GM18907 (cell line): ENCODE measurements around the gene ABCD1.
"Not testable (repeated sequence)": the region's sequence is repeated elsewhere in the genome, so short reads cannot be mapped to it uniquely, and the experiment has no call there.

Experiments used
- ATAC-seq: cut with Tn5 transposase; IDR thresholded peaks from one replicate; pipeline ENCODE4 v1.9.1; 2021; ENCODE audit warnings: mild to moderate bottlenecking, moderate library complexity; ENCODE audit not compliant: unreplicated experiment

ABCD1 gene

GRCh38 chrX:153707406-153707805 is 17.2 kb upstream of the ABCD1 start:
- no peak for ATAC-seq

DNA sequence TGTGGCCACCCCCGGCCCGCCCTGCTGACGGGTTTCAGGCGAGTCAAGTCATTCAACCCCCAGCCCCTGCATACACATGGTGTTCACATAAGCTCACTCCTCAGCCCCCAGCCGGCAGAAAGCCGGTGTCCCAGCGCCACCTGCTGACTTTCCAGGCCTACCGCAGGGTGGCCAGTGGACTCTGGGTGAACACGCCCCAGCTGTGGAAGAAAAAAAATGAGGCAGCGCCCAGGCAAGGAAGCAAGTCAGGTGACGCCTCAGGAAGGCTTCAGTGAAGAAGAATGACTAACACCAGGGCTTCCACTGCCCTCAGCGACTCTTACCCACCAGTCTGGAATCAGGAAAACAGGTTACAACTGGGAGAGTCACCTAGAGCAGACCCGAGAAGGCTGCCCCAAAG is 16.2 kb upstream of the ABCD1 start:
- no peak for ATAC-seq

DNA sequence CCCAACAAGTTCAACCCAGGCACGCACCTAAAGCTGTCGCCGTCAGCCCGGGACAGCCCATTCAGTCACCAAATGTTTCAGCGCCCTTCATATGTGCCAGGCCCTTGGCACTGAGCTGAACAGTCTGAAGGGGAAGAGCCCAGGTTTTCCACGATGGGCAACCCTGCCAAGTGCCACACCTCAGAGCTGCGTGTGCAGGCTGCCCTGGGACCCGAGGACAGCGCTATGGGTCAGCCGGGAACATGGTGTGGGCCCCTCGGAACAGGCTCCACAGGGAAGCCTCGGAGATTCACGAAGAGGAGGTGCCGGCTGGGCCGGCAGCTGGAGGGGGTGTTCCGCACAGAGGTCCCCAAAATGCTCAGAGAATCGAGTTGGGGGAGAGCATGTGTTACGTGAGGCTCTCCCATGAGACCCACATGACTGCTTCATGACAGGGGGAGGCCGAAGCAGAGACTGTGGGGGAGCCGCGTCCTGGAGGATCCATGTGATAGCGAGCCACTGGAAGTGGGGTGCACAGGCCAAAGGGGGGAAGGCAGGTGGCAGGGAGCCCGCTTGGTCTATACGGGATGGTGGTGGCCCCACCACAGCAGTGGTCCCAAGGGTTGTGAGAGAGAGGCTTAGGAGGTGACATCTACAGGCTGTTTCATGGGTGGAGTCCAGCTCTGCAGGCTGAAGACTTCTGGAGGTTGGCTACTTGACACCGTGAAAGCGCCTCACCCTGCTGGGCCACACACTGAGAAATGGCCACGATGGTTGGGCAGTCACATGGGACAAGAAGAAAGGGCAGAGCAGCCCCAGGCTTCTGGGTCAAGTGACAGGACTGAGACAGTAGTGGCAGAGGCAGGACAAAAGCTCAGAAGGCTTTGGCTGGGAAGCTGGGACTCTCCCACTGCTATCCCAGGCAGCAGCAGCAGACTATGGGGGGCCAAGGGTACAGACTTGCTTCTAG is 14.7 kb upstream of the ABCD1 start:
- no peak for ATAC-seq

DNA sequence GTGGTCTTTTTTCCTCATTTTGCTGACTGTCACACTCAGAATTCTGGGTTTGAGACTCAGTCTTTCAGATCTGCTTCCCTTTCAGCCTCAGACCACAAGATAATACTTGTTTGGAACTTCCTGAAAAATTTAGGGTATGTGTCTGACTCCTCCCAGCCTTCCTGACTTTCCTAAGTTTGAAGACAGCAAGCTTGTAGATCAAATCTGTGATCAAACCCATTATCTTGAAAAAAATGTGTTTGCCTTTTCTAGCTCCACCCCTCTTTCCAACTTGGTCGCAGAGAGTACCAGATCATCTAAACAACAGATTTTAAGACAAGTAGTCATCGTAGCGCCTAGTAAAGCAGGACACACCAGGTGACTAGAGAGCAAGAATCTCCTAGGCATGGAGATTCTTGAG is 10.4 kb upstream of the ABCD1 start:
- no peak for ATAC-seq

DNA sequence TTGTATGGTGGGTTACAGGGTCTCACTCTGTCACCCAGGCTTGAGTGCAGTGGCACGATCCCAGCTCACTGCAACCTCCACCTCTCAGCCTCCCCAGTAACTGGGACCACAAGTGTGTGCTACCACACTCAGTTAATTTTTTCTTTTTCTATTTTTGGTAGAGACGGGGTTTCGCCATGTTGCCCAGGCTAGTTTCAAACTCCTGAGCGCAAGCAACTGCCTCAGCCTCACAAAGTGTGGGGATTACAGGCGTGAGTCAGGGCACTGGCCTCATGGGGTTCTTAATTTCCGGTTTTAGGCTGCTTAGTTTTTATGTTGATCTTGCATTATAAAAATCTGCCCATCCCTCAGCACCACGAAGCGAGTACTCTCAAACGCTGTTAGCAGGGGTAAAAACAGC is 7.2 kb upstream of the ABCD1 start:
- ATAC-seq: no peak

DNA sequence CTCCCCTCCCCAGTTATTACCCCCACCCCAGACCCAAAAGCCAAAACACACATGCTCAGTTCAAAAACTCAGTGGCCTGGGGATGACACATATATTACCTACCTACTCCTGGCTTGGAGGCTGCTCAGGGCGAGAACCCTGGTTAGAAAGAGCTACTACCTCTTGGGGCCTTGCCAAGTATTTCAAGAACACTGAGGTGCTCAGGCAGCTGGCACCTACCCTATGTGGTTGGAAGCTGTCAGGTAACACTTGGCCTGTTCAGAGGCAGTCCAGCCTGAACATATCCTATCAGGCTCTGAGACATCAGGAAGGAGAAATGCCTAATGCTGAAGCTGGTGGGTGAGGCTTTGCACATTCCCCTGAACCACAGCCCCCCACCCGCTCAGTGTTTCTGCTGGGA is 5.4 kb upstream of the ABCD1 start:
- ATAC-seq: no peak

GRCh38 chrX:153719701-153720100 is 5.0 kb upstream of the ABCD1 start:
- ATAC-seq: no peak

- no peak for ATAC-seq
These were observed 1.8 kb upstream of the ABCD1 start for GRCh38 chrX:153722704-153723350.

DNA sequence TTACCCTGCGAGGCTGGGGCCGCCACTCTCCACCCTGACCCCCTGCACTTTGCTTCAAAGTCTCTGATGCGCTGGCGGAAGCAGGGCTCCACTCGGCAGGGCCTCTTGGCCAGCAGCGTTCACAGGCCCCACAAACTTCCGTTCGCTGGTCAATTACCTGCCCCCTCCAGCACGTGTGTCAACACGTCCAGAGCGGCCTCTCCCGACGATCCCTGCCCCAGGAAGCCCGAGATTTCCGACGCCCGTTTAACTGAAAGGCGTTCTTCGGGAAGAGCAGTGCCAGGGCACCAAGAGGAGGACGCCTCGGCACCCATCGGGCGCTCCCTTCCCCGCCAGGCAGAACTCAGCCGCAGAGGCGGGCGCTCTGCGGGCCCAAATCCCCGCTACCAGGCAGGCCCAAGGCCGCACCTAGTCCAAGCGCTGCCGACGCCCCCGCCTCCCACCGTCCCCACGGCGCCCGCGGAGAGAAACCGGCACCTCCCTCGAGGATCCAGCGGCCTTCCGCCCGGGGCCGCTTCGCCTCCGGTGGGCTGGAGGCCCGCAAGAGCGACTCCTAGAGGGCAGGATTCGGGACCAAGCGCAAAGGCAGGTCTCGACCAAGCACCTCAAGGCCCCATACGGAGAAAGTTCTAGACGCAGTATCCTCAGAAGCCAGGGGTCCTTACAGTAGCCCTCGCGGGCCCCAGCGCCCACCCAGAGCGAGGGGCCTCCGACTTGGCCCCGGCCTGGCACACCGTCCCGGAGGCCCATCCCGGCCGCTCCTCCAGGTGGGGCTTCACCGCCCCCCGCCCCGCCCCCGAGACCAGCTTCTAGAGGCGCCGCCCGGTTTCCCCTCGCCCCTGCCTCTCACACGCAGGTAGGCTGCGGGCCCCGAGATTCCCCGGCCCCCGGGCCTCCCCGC is 1.1 kb upstream of the ABCD1 start:
- ATAC-seq: peak; percentile 34

DNA sequence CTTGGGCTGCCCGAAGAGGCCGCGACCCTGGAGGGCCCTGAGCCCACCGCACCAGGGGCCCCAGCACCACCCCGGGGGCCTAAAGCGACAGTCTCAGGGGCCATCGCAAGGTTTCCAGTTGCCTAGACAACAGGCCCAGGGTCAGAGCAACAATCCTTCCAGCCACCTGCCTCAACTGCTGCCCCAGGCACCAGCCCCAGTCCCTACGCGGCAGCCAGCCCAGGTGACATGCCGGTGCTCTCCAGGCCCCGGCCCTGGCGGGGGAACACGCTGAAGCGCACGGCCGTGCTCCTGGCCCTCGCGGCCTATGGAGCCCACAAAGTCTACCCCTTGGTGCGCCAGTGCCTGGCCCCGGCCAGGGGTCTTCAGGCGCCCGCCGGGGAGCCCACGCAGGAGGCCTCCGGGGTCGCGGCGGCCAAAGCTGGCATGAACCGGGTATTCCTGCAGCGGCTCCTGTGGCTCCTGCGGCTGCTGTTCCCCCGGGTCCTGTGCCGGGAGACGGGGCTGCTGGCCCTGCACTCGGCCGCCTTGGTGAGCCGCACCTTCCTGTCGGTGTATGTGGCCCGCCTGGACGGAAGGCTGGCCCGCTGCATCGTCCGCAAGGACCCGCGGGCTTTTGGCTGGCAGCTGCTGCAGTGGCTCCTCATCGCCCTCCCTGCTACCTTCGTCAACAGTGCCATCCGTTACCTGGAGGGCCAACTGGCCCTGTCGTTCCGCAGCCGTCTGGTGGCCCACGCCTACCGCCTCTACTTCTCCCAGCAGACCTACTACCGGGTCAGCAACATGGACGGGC is 579 bp downstream of the ABCD1 start:
- ATAC-seq: peak; percentile 0

DNA sequence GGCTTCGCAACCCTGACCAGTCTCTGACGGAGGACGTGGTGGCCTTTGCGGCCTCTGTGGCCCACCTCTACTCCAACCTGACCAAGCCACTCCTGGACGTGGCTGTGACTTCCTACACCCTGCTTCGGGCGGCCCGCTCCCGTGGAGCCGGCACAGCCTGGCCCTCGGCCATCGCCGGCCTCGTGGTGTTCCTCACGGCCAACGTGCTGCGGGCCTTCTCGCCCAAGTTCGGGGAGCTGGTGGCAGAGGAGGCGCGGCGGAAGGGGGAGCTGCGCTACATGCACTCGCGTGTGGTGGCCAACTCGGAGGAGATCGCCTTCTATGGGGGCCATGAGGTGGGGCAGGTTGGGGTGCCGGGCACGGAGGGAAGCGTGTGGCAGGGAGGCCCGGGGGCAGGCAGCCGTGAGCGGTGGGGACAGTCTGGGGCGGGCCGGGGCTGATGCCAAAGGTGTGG is 1.2 kb downstream of the ABCD1 start:
- ATAC-seq: no peak

GRCh38 chrX:153726286-153727122 is 1.8 kb downstream of the ABCD1 start:
- ATAC-seq: peak; percentile 60

DNA sequence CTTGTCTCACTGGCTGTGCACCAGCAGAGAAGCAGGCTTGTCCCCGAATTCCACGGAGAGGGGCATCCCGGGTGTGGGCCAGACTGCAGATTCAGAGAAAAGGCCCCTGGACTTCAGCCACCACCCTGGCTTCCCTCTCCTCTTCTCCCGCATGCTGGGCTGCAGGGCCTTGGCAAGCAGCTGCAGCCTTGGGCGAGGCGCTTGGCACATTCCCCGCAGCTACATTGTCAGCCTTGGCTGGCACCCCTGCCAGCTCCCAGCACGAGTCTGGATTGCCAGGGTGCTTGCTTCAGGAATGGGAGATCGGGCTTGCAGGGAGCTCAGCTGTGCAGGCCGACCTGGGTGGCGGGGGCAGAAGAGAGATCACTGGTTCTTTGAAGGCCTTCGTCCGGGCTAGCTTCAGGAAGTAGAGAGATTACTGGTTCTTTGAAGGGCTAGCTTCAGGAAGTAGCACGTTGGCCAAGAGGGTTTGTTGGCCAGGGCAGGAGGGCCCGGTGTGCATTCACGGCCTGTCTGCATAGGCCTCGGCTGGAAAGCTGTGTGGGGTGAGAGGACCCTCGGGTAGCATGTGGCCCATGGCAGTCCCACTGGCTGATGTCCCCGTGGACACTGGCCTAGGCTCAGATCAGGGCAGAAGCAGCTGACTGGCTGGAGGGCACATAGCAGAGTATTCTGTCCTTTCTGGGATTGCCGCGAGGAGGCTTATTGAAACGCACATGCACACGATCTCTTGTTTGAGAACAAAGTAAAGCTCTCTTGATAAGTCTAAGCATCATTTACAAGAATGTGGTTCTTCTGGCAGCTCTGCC is 2.7 kb downstream of the ABCD1 start:
- ATAC-seq: no peak

DNA sequence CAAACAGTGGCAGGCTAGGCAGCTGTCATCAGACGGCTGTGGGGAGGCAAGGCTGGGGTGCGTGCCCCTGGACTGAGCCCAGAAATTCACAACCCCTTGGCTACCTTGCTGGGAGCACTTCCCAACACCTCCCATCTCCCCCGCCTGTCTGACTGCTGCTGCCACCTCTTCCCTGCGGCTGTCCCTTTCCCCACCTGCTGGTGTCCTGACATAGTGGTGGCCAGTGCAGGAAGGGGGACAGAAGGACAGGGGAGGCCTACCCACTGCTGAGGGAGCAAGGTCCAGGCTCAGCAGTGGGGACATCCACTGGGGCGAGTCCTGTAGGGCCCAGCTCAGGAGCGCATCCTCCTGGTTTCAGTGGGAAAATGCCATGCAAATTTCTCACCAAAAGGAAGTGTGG is 3.4 kb downstream of the ABCD1 start:
- ATAC-seq: no peak

DNA sequence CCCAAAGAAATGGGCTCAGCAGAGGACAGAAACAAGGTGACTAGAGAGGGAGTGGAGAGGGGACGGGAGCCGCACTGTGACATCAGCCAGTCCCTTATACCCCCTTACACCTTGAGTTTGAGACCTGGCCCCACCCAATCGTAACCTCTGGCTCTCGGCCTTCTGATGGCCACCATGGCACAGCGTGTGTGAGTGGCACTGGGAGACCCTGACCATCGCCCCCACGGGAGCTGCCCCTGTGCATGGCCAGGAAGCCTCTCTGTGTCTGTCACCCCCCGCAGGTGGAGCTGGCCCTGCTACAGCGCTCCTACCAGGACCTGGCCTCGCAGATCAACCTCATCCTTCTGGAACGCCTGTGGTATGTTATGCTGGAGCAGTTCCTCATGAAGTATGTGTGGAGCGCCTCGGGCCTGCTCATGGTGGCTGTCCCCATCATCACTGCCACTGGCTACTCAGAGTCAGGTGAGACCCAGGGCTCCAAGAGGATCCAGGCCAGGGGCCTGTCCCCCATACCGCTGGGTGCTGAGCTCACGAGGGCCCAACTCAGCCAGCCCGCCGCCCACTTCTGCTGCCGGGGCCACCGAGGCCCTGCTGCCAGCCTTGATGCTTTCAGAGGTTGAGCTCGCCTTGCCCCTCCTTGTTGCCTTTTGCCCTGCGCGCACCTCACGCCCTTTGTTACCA is 4.4 kb downstream of the ABCD1 start:
- ATAC-seq: no peak

DNA sequence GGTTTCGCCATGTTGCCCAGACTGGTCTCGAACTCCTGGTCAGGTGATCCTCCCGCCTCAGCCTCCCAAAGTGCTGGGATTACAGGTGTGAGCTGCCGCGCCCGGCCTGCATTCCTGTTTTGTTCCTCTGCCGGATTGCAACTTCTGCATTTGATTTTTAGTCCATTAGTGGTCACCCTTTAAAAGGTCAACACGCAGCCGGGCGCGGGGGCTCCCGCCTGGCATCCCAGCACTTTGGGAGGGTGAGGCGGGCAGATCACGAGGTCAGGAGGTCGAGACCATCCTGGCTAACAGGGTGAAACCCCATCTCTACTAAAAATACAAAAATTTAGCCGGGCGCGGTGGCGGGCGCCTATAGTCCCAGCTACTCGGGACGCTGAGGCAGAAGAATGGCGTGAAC is 5.5 kb downstream of the ABCD1 start:
- ATAC-seq: not testable (repeated sequence)

GRCh38 chrX:153731117-153731844 is 6.6 kb downstream of the ABCD1 start:
- ATAC-seq: no peak

DNA sequence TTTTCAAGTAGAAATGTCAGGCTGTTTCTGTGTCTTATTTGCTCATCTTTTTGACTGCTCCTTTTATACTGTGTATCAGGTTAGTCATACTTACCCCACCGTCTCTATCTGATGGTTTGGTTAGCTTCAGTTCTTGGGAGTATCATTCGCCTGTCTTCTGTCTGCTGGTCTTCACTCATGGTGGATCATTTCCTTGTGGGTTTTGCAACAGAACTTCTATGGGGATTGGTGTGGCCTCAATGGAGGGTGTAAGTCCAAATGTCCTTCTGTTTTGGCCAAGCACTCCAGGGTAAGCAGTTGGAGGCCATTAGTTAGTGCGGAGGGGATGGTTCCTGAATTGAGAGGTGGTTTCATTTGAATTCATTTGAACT is 7.2 kb downstream of the ABCD1 start:
- ATAC-seq: no peak
